Pancreas (tissue), 10 donors: ENCODE data around the gene ASTN2. TPM values are rescaled to one million over a fixed set of nuclear protein-coding genes. Genes with fewer than 3 reads are reported as not detected.

Experiments used
- ATAC-seq, 4 donors: fragments of 200-7000 bp; cut with Tn5 transposase; one replicate each; pipeline versions ENCODE4 v1.8.0 to v1.9.1; 2020; ENCODE audit warnings: mild to moderate bottlenecking in 4 of 4, moderate library complexity in 4 of 4
- DNase-seq, 6 donors: peaks; one replicate each; pipeline ENCODE4 v3.0.0-alpha.2; 2020
- FAIRE-seq: peaks from 2 replicates; lab custom pipeline; 2012; peaks lifted over from hg19 to GRCh38; lab: Jason Lieb, UNC
- H3K27ac ChIP-seq, 4 donors: fragments of 200-600 bp; sonication (generic); 1 replicate in 3 of 4; 2 replicates in 1 of 4; pipeline versions ENCODE4 v1.5.0 to v1.8.0; 2020
- H3K27me3 ChIP-seq, 4 donors: fragments of 200-600 bp; one replicate each; pipeline ENCODE4 v1.8.0; 2021
- H3K36me3 ChIP-seq, 3 donors: fragments of 200-600 bp; sonication (generic) in 1 of 3; one replicate each; pipeline versions ENCODE4 v1.5.0 to v1.8.0; 2020 to 2021
- H3K4me1 ChIP-seq, 3 donors: fragments of 200-600 bp; one replicate each; pipeline ENCODE4 v1.8.0; 2021
- H3K4me3 ChIP-seq, 4 donors: fragments of 200-600 bp; sonication (generic) in 2 of 4; one replicate each; pipeline versions ENCODE4 v1.5.0 to v1.8.0; 2020 to 2021
- H3K9me3 ChIP-seq, 4 donors: fragments of 200-600 bp; one replicate each; pipeline ENCODE4 v1.8.0; 2021
- CTCF ChIP-seq, 4 donors: fragments of 200-600 bp; sonication (generic) in 3 of 4; IDR thresholded peaks; one replicate each; pipeline versions ENCODE4 v1.5.0 to v1.8.0; 2021; ENCODE audit warnings: antibody characterized with exemption in 4 of 4
- WGBS, 2 donors: extraction: QIAGEN DNeasy Blood & Tissue Kit; methylation state at CpG; one replicate each; pipeline ENCODE4 v1.1.7; 2013; 5-methylcytosine and 5-hydroxymethylcytosine counted together
- intact Hi-C, 3 donors: fragments of 100-400 bp; cut with DNase I; formaldehyde crosslinking; loops; one replicate each; pipeline versions ENCODE4 v1.11.1 to v1.14.2; 2022
- polyA plus RNA-seq, 2 donors: library from polyadenylated mRNA; stranded (reverse); fragments of 200-250 nt; gene quantifications; one replicate each; pipeline ENCODE4 v1.2.3, GENCODE V29; 2013
- total RNA-seq, 6 donors: library from RNA; stranded (reverse); fragmentation: NEBNext Ultra II Directional in 4 of 6; extraction: Animal tissue kit (Norgen Biotek cat#: 25700) in 4 of 6; gene quantifications; one replicate each; pipeline versions ENCODE4 v1.2.1 to v1.2.4, GENCODE V29; 2021 to 2023
- donor health status: healthy with polysubstance abuse.
- donor health status: DM: no; HTN: no; CAD: no; lungs with moderate emphysema.
- donor health status: DM: no; HTN: no; CAD: no.
- donor health status: control.
- donor health status: control.
- donor health status: Bipolar disorder and iron deficiency.
- donor health status: DM: yes; HTN: yes; CAD: no.
- donor health status: DM: no; HTN: no; CAD: no.
- donor health status: DM: no; HTN: no; CAD: no.
- donor health status: DM: yes; HTN: yes; CAD: no.

ASTN2 gene
- total and polyA plus RNA-seq, 8 donors, result 1.3 to 11.9 (median 6.7) TPM

GRCh38 chr9:116380496-116380995 lies 1034.3 kb downstream of the ASTN2 start:
- no peak overlapping the region for H3K27ac ChIP-seq
- DNase-seq (no peak), FAIRE-seq (no peak), ATAC-seq (no peak)
- intact Hi-C loops, result loop anchor here in 1 of 3 donors (10.0 kb wide), 1 partner anchor 74 kb away; no protein-coding TSS in a partner anchor
- no peak for TF ChIP-seq CTCF (IDR thresholded peaks at IDR 0.05)
- no peaks in the 10 kb centered on the region for H3K4me1 ChIP-seq
- H3K27me3 ChIP-seq, result no peaks in the 10 kb centered on the region
- no peaks in the 10 kb centered on the region for H3K36me3 ChIP-seq
- H3K4me3 ChIP-seq, result no peak overlapping the region
- no peaks in the 10 kb centered on the region for H3K9me3 ChIP-seq

GRCh38 chr9:116379821-116380220 lies 1035.0 kb downstream of the ASTN2 start:
- Histone ChIP-seq H3K9me3 (no peaks in the 10 kb centered on the region), H3K4me1 (no peaks in the 10 kb centered on the region), H3K4me3 (no peak overlapping the region), H3K27ac (no peak overlapping the region), H3K36me3 (no peaks in the 10 kb centered on the region), H3K27me3 (no peaks in the 10 kb centered on the region)
- FAIRE-seq (no peak), ATAC-seq (no peak), DNase-seq (no peak)
- TF ChIP-seq CTCF (IDR thresholded peaks at IDR 0.05), result no peak
- 93 to 95% methylated on average over 2 of the region's 2 CpGs for WGBS, 2 donors
- intact Hi-C loops, result loop anchor here in 1 of 3 donors (10.0 kb wide), 1 partner anchor 75 kb away; no protein-coding TSS in a partner anchor

- Histone ChIP-seq H3K4me1 (no peaks in the 10 kb centered on the region), H3K27ac (no peak overlapping the region), H3K9me3 (no peaks in the 10 kb centered on the region), H3K36me3 (no peaks in the 10 kb centered on the region), H3K27me3 (no peaks in the 10 kb centered on the region), H3K4me3 (no peak overlapping the region)
- ATAC-seq (no peak), DNase-seq (no peak), FAIRE-seq (no peak)
- WGBS, 2 donors, result 97 to 98% methylated on average over 2 of the region's 2 CpGs
- intact Hi-C loops, result no loop called here
- no peak for TF ChIP-seq CTCF (IDR thresholded peaks at IDR 0.05)
These were observed 1036.0 kb downstream of the ASTN2 start for GRCh38 chr9:116378873-116379272.

- no peak for ATAC-seq
- no peak overlapping the region for H3K27ac ChIP-seq
- H3K4me1 ChIP-seq, result no peaks in the 10 kb centered on the region
- no peak for DNase-seq
- intact Hi-C loops, result no loop called here
- no peak for TF ChIP-seq CTCF (IDR thresholded peaks at IDR 0.05)
- 76 to 80% methylated on average over 8 of the region's 8 CpGs for WGBS, 2 donors
- H3K27me3 ChIP-seq, result no peaks in the 10 kb centered on the region
- no peak overlapping the region for H3K4me3 ChIP-seq
- H3K36me3 ChIP-seq, result no peaks in the 10 kb centered on the region
- H3K9me3 ChIP-seq, result no peaks in the 10 kb centered on the region
- no peak for FAIRE-seq
These were observed 1037.6 kb downstream of the ASTN2 start for GRCh38 chr9:116377179-116377798.
